ENCODE data around the gene CEACAM16.
A peak's percentile ranks its signal among the peaks of the same experiment; 100 is the strongest.
"Not testable (repeated sequence)": the region's sequence is repeated elsewhere in the genome, so short reads cannot be mapped to it uniquely, and the experiment has no call there.

Gene CEACAM16

GRCh38 chr19:44704982-44705381 lies 6.0 kb downstream of the CEACAM16 start:
- no peak for DNase-seq

- no peak for DNase-seq
These were observed 6.6 kb downstream of the CEACAM16 start for GRCh38 chr19:44705502-44706010.

GRCh38 chr19:44706506-44707236 lies 7.7 kb downstream of the CEACAM16 start:
- no peak for DNase-seq

- DNase-seq, result no peak
These were observed 8.8 kb downstream of the CEACAM16 start for GRCh38 chr19:44707794-44708193.

- DNase-seq, result no peak
These were observed 10.0 kb downstream of the CEACAM16 start for GRCh38 chr19:44708940-44709339.

- not testable (repeated sequence) for DNase-seq
These were observed 10.7 kb downstream of the CEACAM16 start for GRCh38 chr19:44709434-44710266.

- DNase-seq, result no peak
These were observed 11.5 kb downstream of the CEACAM16 start for GRCh38 chr19:44710483-44710882.

GRCh38 chr19:44712864-44713515 lies 14.0 kb downstream of the CEACAM16 start:
- no peak for DNase-seq

- DNase-seq, result no peak
These were observed 15.7 kb downstream of the CEACAM16 start for GRCh38 chr19:44714597-44715169.

- no peak for DNase-seq
These were observed 18.7 kb downstream of the CEACAM16 start for GRCh38 chr19:44717603-44718002.

GRCh38 chr19:44718441-44719261 lies 19.7 kb downstream of the CEACAM16 start:
- peak in 1 of 2 experiments; percentile 27 for DNase-seq

- no peak for DNase-seq
These were observed 20.3 kb downstream of the CEACAM16 start for GRCh38 chr19:44719262-44719701.

GRCh38 chr19:44720396-44720795 lies 21.4 kb downstream of the CEACAM16 start:
- DNase-seq, result not testable (repeated sequence)

GRCh38 chr19:44720945-44721344 lies 22.0 kb downstream of the CEACAM16 start:
- no peak for DNase-seq

GRCh38 chr19:44721369-44721768 lies 22.4 kb downstream of the CEACAM16 start:
- not testable (repeated sequence) for DNase-seq

- DNase-seq, result no peak
These were observed 23.5 kb downstream of the CEACAM16 start for GRCh38 chr19:44722131-44723121.

GRCh38 chr19:44723299-44723951 lies 24.5 kb downstream of the CEACAM16 start:
- DNase-seq, result no peak

GRCh38 chr19:44723952-44724319 lies 25.0 kb downstream of the CEACAM16 start:
- peak in 1 of 2 experiments; percentile 69 for DNase-seq

GRCh38 chr19:44725251-44725650 lies 26.3 kb downstream of the CEACAM16 start:
- no peak for DNase-seq

GRCh38 chr19:44725684-44726083 lies 26.7 kb downstream of the CEACAM16 start:
- no peak for DNase-seq

Measured in SW 1271 (cell line).